HCT116 (cell line): ENCODE data around the gene ALX4. TPM values are rescaled to one million over a fixed set of nuclear protein-coding genes. Genes with fewer than 3 reads are reported as not detected.

ENCODE experiments used
- ATAC-seq: fragments of 200-7000 bp; cut with Tn5 transposase; 2 replicates; pipeline ENCODE4 v1.9.1; 2020; ENCODE audit warnings: mild to moderate bottlenecking, moderate library complexity
- BruUV-seq: library from RNA; stranded (reverse); fragments of 400-500 nt; replicated peaks from 2 replicates; lab custom pipeline; 2021; lab: Mats Ljungman, UMichigan
- CTCF ChIA-PET: fragments of 300-600 bp; sonication (Branson Sonifier 250); formaldehyde crosslinking; loops from one replicate; lab custom pipeline; 2021; ENCODE audit warnings: antibody characterized with exemption; lab: Charles Lee
- POLR2A ChIA-PET: fragments of 300-600, 350-600 bp; sonication (Branson Sonifier 250); formaldehyde crosslinking; loops from one replicate; lab custom pipeline; 2021; ENCODE audit warnings: antibody characterized with exemption; lab: Charles Lee
- RAD21 ChIA-PET, 2 experiments: fragments of 300-600 bp; sonication (Branson Sonifier 250); formaldehyde crosslinking; loops; one replicate each; lab custom pipeline; 2023; ENCODE audit warnings: low total read pairs in 2 of 2; ENCODE audit not compliant: uncharacterized antibody in 2 of 2, unreplicated experiment in 2 of 2, low non-redundant PET in 1 of 2; lab: Charles Lee
- DNase-seq: peaks from one replicate; pipeline ENCODE4 v3.0.0-alpha.2; 2010; ENCODE audit warnings: low read depth, low spot score
- H2AFZ ChIP-seq: fragments of 200-600 bp; shearing (Covaris generic), sonication (generic); 2 replicates; pipeline ENCODE4 v1.6.1; 2017; ENCODE audit warnings: low read depth, mixed run types, mixed read lengths, antibody characterized with exemption, low read length; ENCODE audit not compliant: poor library complexity, severe bottlenecking
- H3K27ac ChIP-seq: 2 replicates; pipeline ENCODE4 v1.5.1; 2012; ENCODE audit warnings: low read depth, low read length
- H3K27me3 ChIP-seq: fragments of 200-600 bp; sonication (generic); 2 replicates; pipeline ENCODE4 v1.6.1; 2016; ENCODE audit warnings: mixed run types, low read length, mixed read lengths; ENCODE audit not compliant: insufficient read depth
- H3K36me3 ChIP-seq, 2 experiments: fragments of 200-500 bp in 1 of 2; fragments of 200-600 bp in 1 of 2; sonication (Bioruptor generic) in 1 of 2; sonication (generic) in 1 of 2; 2 replicates each; pipeline versions ENCODE4 v1.5.1 to v1.6.1; 2014 to 2016; ENCODE audit warnings: low read length in 2 of 2, inconsistent platforms in 1 of 2, mixed read lengths in 1 of 2, mixed run types in 1 of 2; ENCODE audit not compliant: insufficient read depth in 2 of 2, control insufficient read depth in 1 of 2
- H3K4me1 ChIP-seq, 2 experiments: fragments of 200-600 bp in 1 of 2; sonication (generic) in 1 of 2; 2 replicates each; pipeline versions ENCODE4 v1.5.1 to v1.6.1; 2012 to 2017; ENCODE audit warnings: low read length in 2 of 2, inconsistent platforms in 1 of 2, mild to moderate bottlenecking in 1 of 2, mixed read lengths in 1 of 2, mixed run types in 1 of 2, moderate library complexity in 1 of 2; ENCODE audit not compliant: insufficient read depth in 2 of 2, control insufficient read depth in 1 of 2
- H3K4me2 ChIP-seq: fragments of 200-600 bp; sonication (generic); 2 replicates; pipeline ENCODE4 v1.6.1; 2017; ENCODE audit warnings: mixed run types, low read length, mixed read lengths
- H3K4me3 ChIP-seq, 2 experiments: fragments of 200-600 bp in 1 of 2; sonication (generic) in 1 of 2; replicated peaks in 1 of 2; 2 replicates each; pipeline ENCODE4 v1.5.1; 2011 to 2016; ENCODE audit warnings: low read length in 2 of 2, control low read depth in 1 of 2, low read depth in 1 of 2, mild to moderate bottlenecking in 1 of 2, mixed read lengths in 1 of 2, mixed run types in 1 of 2
- H3K79me2 ChIP-seq: fragments of 200-600 bp; sonication (generic); 2 replicates; pipeline ENCODE4 v1.6.1; 2017; ENCODE audit warnings: mild to moderate bottlenecking, mixed run types, low read length, moderate library complexity, mixed read lengths; ENCODE audit not compliant: insufficient read depth
- H3K9ac ChIP-seq: fragments of 200-600 bp; sonication (generic); 2 replicates; pipeline ENCODE4 v1.6.1; 2016; ENCODE audit warnings: low read length, mixed read lengths
- H3K9me2 ChIP-seq: fragments of 200-600 bp; sonication (generic), shearing (Covaris generic); 2 replicates; pipeline ENCODE4 v1.6.1; 2017; ENCODE audit warnings: mixed run types, mild to moderate bottlenecking, moderate library complexity; ENCODE audit not compliant: insufficient read depth
- H3K9me3 ChIP-seq, 2 experiments: fragments of 200-500 bp in 1 of 2; fragments of 200-600 bp in 1 of 2; sonication (Bioruptor generic) in 1 of 2; sonication (generic) in 1 of 2; 2 replicates each; pipeline ENCODE4 v1.6.1; 2014 to 2017; ENCODE audit warnings: low read length in 2 of 2, mixed read lengths in 2 of 2, inconsistent platforms in 1 of 2, low read depth in 1 of 2, mild to moderate bottlenecking in 1 of 2, mixed run types in 1 of 2, moderate library complexity in 1 of 2; ENCODE audit not compliant: control insufficient read depth in 1 of 2, insufficient read depth in 1 of 2
- H4K20me1 ChIP-seq: fragments of 200-600 bp; sonication (generic), shearing (Covaris generic); 2 replicates; pipeline ENCODE4 v1.6.1; 2017; ENCODE audit warnings: mixed run types, mild to moderate bottlenecking, moderate library complexity; ENCODE audit not compliant: insufficient read depth
- CBX3 ChIP-seq: IDR thresholded peaks from 2 replicates; pipeline ENCODE4 v1.6.1; 2012; ENCODE audit warnings: low read depth
- CEBPB ChIP-seq: IDR thresholded peaks from 2 replicates; pipeline ENCODE4 v1.6.1; 2012; ENCODE audit warnings: low read depth
- CTCF ChIP-seq, 3 experiments: fragments of 200-600 bp in 1 of 3; sonication (generic) in 1 of 3; IDR thresholded peaks in 2 of 3; conservative IDR thresholded peaks in 1 of 3; 2 replicates each; pipeline ENCODE4 v1.5.1; 2012 to 2017; ENCODE audit warnings: low read depth in 2 of 3, low read length in 2 of 3, antibody characterized with exemption in 1 of 3, borderline replicate concordance in 1 of 3, control low read depth in 1 of 3, mild to moderate bottlenecking in 1 of 3, mixed read lengths in 1 of 3, mixed run types in 1 of 3, moderate library complexity in 1 of 3; ENCODE audit not compliant: insufficient read depth in 1 of 3
- EGR1 ChIP-seq: IDR thresholded peaks from 2 replicates; pipeline ENCODE4 v1.6.1; 2012; ENCODE audit warnings: low read depth
- FOSL1 ChIP-seq: IDR thresholded peaks from 2 replicates; pipeline ENCODE4 v1.6.1; 2012; ENCODE audit warnings: low read depth
- JUND ChIP-seq: IDR thresholded peaks from 2 replicates; pipeline ENCODE4 v1.6.1; 2012
- POLR2A ChIP-seq: IDR thresholded peaks from 2 replicates; pipeline ENCODE4 v1.7.0; 2011; ENCODE audit warnings: borderline replicate concordance; ENCODE audit not compliant: insufficient read depth, insufficient read length; ENCODE audit errors: extremely low read depth
- POLR2AphosphoS5 ChIP-seq: IDR thresholded peaks from 2 replicates; pipeline ENCODE4 v1.6.1; 2011; ENCODE audit warnings: mild to moderate bottlenecking, low read depth, low read length, moderate library complexity
- SRF ChIP-seq: IDR thresholded peaks from 2 replicates; pipeline ENCODE4 v1.6.1; 2012; ENCODE audit warnings: low read depth
- intact Hi-C: fragments of 100-400 bp; cut with micrococcal nuclease; formaldehyde crosslinking; loops from 2 replicates; pipeline ENCODE4 v1.10.0; 2022
- total RNA-seq: library from RNA; stranded (reverse); gene quantifications from one replicate; pipeline ENCODE4 v1.2.1, GENCODE V29; 2021; ENCODE audit not compliant: unreplicated experiment
- TF ChIP-seq, protein P1 (sequence below): IDR thresholded peaks from 2 replicates; pipeline ENCODE4 v1.6.1; 2011; ENCODE audit warnings: mild to moderate bottlenecking, low read length, moderate library complexity; ENCODE audit not compliant: insufficient replicate concordance; ENCODE audit errors: extremely low read depth
- TF ChIP-seq, protein P2 (sequence below): IDR thresholded peaks from 2 replicates; pipeline ENCODE4 v1.6.1; 2012; ENCODE audit warnings: low read depth

The ALX4 gene
- total RNA-seq, 1 experiment from 2014 or later: not detected

DNA sequence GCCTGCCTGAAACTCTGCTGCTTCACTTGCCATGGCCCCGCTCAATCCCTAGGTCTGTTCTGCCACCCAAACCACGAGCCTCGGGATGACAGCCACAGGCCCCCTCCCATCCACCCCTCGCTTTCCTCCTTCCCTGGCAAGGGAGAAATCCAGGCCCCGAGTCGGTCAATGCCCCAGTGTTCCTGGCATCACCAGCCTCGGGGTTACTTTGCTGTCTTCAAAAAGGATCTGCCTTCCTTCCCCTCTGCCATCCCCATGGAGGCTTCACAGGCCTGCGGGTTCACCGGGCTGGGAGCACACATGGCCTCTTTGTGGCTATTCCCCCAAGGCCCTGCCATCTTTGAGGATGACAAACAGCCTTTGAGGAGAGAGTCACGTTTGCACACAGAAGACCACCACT lies 38.8 kb upstream of the ALX4 start:
- H3K9ac ChIP-seq: no peak overlapping the region
- TF ChIP-seq SRF: no peak
- TF ChIP-seq EGR1: no peak
- TF ChIP-seq FOSL1: no peak
- TF ChIP-seq CEBPB: no peak
- TF ChIP-seq POLR2A: no peak
- TF ChIP-seq, protein P1, sequence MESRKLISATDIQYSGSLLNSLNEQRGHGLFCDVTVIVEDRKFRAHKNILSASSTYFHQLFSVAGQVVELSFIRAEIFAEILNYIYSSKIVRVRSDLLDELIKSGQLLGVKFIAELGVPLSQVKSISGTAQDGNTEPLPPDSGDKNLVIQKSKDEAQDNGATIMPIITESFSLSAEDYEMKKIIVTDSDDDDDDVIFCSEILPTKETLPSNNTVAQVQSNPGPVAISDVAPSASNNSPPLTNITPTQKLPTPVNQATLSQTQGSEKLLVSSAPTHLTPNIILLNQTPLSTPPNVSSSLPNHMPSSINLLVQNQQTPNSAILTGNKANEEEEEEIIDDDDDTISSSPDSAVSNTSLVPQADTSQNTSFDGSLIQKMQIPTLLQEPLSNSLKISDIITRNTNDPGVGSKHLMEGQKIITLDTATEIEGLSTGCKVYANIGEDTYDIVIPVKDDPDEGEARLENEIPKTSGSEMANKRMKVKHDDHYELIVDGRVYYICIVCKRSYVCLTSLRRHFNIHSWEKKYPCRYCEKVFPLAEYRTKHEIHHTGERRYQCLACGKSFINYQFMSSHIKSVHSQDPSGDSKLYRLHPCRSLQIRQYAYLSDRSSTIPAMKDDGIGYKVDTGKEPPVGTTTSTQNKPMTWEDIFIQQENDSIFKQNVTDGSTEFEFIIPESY: no peak

DNA sequence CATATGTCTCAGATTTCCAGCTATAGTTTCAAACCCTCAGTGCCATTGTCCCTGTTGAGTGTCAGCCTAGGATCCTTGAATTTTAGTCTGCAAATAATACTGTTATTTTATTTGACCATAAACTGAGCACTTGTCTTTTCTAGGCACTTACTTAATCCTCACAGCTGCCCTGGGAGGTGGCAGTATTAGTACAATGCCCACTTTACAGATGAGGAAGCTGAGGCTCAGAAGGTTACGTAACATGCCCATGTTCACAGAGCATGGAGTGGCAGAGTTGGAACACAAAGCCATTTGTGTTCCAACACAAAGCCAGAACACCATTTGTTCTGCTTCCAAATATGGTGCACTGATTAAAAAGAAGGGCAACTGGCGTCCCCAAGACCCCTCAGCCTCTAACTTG lies 38.2 kb upstream of the ALX4 start:
- RAD21 ChIA-PET: no interaction called here
- intact Hi-C loops: no loop called here
- DNase-seq: no peak
- H3K4me3 ChIP-seq: no peak overlapping the region
- no peaks in the 10 kb centered on the region for H3K79me2 ChIP-seq
- no peaks in the 10 kb centered on the region for H4K20me1 ChIP-seq
- H2AFZ ChIP-seq: no peak overlapping the region
- no peak overlapping the region for H3K27ac ChIP-seq
- no TSS peak for BruUV-seq
- no peaks in the 10 kb centered on the region for H3K36me3 ChIP-seq
- H3K9me2 ChIP-seq: no peaks in the 10 kb centered on the region
- H3K9me3 ChIP-seq: no peaks in the 10 kb centered on the region
- H3K27me3 ChIP-seq: no peaks in the 10 kb centered on the region
- CTCF ChIA-PET: no interaction called here
- ATAC-seq: no peak
- no peak overlapping the region for H3K4me2 ChIP-seq
- H3K9ac ChIP-seq: no peak overlapping the region
- POLR2A ChIA-PET: no interaction called here
- peaks cover 0 to 4% of the 10 kb centered on the region in 2 experiments; a peak in 1 of 4 replicates for H3K4me1 ChIP-seq
- no peak for TF ChIP-seq POLR2AphosphoS5
- TF ChIP-seq JUND: no peak
- TF ChIP-seq, protein P1: no peak
- TF ChIP-seq, protein P2, sequence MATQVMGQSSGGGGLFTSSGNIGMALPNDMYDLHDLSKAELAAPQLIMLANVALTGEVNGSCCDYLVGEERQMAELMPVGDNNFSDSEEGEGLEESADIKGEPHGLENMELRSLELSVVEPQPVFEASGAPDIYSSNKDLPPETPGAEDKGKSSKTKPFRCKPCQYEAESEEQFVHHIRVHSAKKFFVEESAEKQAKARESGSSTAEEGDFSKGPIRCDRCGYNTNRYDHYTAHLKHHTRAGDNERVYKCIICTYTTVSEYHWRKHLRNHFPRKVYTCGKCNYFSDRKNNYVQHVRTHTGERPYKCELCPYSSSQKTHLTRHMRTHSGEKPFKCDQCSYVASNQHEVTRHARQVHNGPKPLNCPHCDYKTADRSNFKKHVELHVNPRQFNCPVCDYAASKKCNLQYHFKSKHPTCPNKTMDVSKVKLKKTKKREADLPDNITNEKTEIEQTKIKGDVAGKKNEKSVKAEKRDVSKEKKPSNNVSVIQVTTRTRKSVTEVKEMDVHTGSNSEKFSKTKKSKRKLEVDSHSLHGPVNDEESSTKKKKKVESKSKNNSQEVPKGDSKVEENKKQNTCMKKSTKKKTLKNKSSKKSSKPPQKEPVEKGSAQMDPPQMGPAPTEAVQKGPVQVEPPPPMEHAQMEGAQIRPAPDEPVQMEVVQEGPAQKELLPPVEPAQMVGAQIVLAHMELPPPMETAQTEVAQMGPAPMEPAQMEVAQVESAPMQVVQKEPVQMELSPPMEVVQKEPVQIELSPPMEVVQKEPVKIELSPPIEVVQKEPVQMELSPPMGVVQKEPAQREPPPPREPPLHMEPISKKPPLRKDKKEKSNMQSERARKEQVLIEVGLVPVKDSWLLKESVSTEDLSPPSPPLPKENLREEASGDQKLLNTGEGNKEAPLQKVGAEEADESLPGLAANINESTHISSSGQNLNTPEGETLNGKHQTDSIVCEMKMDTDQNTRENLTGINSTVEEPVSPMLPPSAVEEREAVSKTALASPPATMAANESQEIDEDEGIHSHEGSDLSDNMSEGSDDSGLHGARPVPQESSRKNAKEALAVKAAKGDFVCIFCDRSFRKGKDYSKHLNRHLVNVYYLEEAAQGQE: no peak
- TF ChIP-seq CTCF (IDR thresholded peaks at IDR 0.05 in 2 of 3, conservative IDR thresholded peaks at IDR 0.05 in 1 of 3; ENCODE audit: borderline replicate concordance in 1 of 3, insufficient read depth in 1 of 3, low read depth in 2 of 3, low read length in 2 of 3): no peak
- no peak for TF ChIP-seq EGR1
- TF ChIP-seq CBX3: no peak

More for the DNA sequence above, 38.8 kb upstream of the ALX4 start:
- H3K27me3 ChIP-seq: no peaks in the 10 kb centered on the region
- H3K79me2 ChIP-seq: no peaks in the 10 kb centered on the region
- ChIA-PET RAD21 (no interaction called here), POLR2A (no interaction called here), CTCF (no interaction called here)
- H4K20me1 ChIP-seq: no peaks in the 10 kb centered on the region
- intact Hi-C loops: no loop called here
- H3K36me3 ChIP-seq: no peaks in the 10 kb centered on the region
- H2AFZ ChIP-seq: no peak overlapping the region
- no peak for ATAC-seq
- H3K4me3 ChIP-seq: no peak overlapping the region
- no peaks in the 10 kb centered on the region for H3K9me3 ChIP-seq
- DNase-seq: no peak
- H3K9me2 ChIP-seq: no peaks in the 10 kb centered on the region
- peaks cover 0 to 4% of the 10 kb centered on the region in 2 experiments; a peak in 1 of 4 replicates for H3K4me1 ChIP-seq
- no peak overlapping the region for H3K4me2 ChIP-seq
- H3K27ac ChIP-seq: no peak overlapping the region
- no TSS peak for BruUV-seq
